H1 (cell line): ENCODE measurements around the gene PCDHA12. TPM values are rescaled to one million over a fixed set of nuclear protein-coding genes. Genes with fewer than 3 reads are reported as not detected.
A peak's percentile ranks its signal among the peaks of the same experiment; 100 is the strongest.

ENCODE experiments used
- CTCF ChIA-PET: fragments of 300-600 bp; sonication (Branson Sonifier 250); formaldehyde crosslinking; loops from one replicate; lab custom pipeline; 2021; ENCODE audit not compliant: partially characterized antibody; lab: Charles Lee
- POLR2A ChIA-PET: fragments of 300-600 bp; sonication (Branson Sonifier 250); formaldehyde crosslinking; loops from one replicate; lab custom pipeline; 2021; ENCODE audit warnings: inconsistent platforms; ENCODE audit not compliant: partially characterized antibody; lab: Charles Lee
- DNase-seq, 2 experiments: peaks; one replicate each; pipeline versions ENCODE4 v3.0.0 to v3.0.0-alpha.2; 2010 to 2022; ENCODE audit warnings: low spot score in 2 of 2, low read depth in 1 of 2, mixed read lengths in 1 of 2
- FAIRE-seq: peaks from 2 replicates; lab custom pipeline; 2011; peaks lifted over from hg19 to GRCh38; lab: Jason Lieb, UNC
- H2AFZ ChIP-seq: 2 replicates; pipeline ENCODE4 v1.8.1; 2012; ENCODE audit warnings: low read length, inconsistent platforms
- H2AK5ac ChIP-seq: 2 replicates; pipeline ENCODE4 v1.6.1; 2013; ENCODE audit warnings: low read depth, low read length
- H2BK120ac ChIP-seq: replicated peaks from 2 replicates; pipeline ENCODE3; 2013; ENCODE audit warnings: low read depth, low read length, inconsistent platforms
- H2BK12ac ChIP-seq: 2 replicates; pipeline ENCODE4 v1.6.1; 2013; ENCODE audit warnings: low read depth, low read length
- H2BK15ac ChIP-seq: 2 replicates; pipeline ENCODE4 v1.6.1; 2013; ENCODE audit warnings: low read length
- H2BK20ac ChIP-seq: 2 replicates; pipeline ENCODE4 v1.6.1; 2013; ENCODE audit warnings: low read length
- H2BK5ac ChIP-seq: 2 replicates; pipeline ENCODE4 v1.6.1; 2013; ENCODE audit warnings: low read depth, low read length
- H3K14ac ChIP-seq: 2 replicates; pipeline ENCODE4 v1.6.1; 2013; ENCODE audit warnings: inconsistent platforms; ENCODE audit not compliant: insufficient read length
- H3K18ac ChIP-seq: 2 replicates; pipeline ENCODE4 v1.6.1; 2013; ENCODE audit warnings: low read length; ENCODE audit errors: extremely low read depth
- H3K23ac ChIP-seq: 2 replicates; pipeline ENCODE4 v1.6.1; 2013; ENCODE audit warnings: inconsistent platforms; ENCODE audit not compliant: insufficient read length
- H3K23me2 ChIP-seq: 2 replicates; pipeline ENCODE4 v1.6.1; 2013; ENCODE audit warnings: low read depth, low read length
- H3K27ac ChIP-seq: 2 replicates; pipeline ENCODE4 v1.6.1; 2011; ENCODE audit warnings: low read depth, low read length, inconsistent platforms
- H3K27me3 ChIP-seq, 4 experiments: replicated peaks in 1 of 4; 1 replicate in 1 of 4; 2 replicates in 3 of 4; pipeline versions ENCODE4 v1.6.1 to v1.8.1; 2011 to 2013; ENCODE audit warnings: low read length in 3 of 4, mild to moderate bottlenecking in 3 of 4, inconsistent platforms in 2 of 4, mixed read lengths in 2 of 4, moderate library complexity in 1 of 4; ENCODE audit not compliant: control insufficient read depth in 3 of 4, insufficient read depth in 3 of 4; ENCODE audit errors: extremely low read depth in 1 of 4
- H3K36me3 ChIP-seq, 4 experiments: 2 replicates each; pipeline versions ENCODE4 v1.6.1 to v1.8.1; 2011 to 2013; ENCODE audit warnings: mild to moderate bottlenecking in 4 of 4, low read length in 3 of 4, moderate library complexity in 2 of 4, control low read depth in 1 of 4, inconsistent platforms in 1 of 4; ENCODE audit not compliant: insufficient read depth in 4 of 4, control insufficient read depth in 2 of 4
- H3K4ac ChIP-seq: replicated peaks from 2 replicates; pipeline ENCODE3; 2013; ENCODE audit warnings: low read length, low read depth, mixed read lengths, inconsistent platforms; ENCODE audit not compliant: insufficient read length
- H3K4me1 ChIP-seq, 4 experiments: replicated peaks in 1 of 4; 1 replicate in 1 of 4; 2 replicates in 3 of 4; pipeline versions ENCODE4 v1.6.1 to v1.8.1; 2011 to 2013; ENCODE audit warnings: low read length in 3 of 4, inconsistent platforms in 2 of 4, mixed read lengths in 1 of 4; ENCODE audit not compliant: insufficient read depth in 4 of 4, control insufficient read depth in 3 of 4
- H3K4me2 ChIP-seq, 2 experiments: 2 replicates each; pipeline versions ENCODE4 v1.6.1 to v1.8.1; 2011 to 2013; ENCODE audit warnings: low read depth in 2 of 2, low read length in 2 of 2, control low read depth in 1 of 2, inconsistent platforms in 1 of 2, mild to moderate bottlenecking in 1 of 2; ENCODE audit not compliant: insufficient read depth in 1 of 2
- H3K4me3 ChIP-seq, 4 experiments: fragments of 200-600, 300-600 bp in 1 of 4; sonication (generic), shearing (Covaris generic), sonication (Bioruptor Twin) in 1 of 4; 2 replicates each; pipeline versions ENCODE4 v1.5.1 to v1.8.1; 2011 to 2016; ENCODE audit warnings: low read length in 4 of 4, low read depth in 3 of 4, control low read depth in 2 of 4, inconsistent platforms in 2 of 4, mild to moderate bottlenecking in 2 of 4, mixed read lengths in 1 of 4, moderate library complexity in 1 of 4; ENCODE audit not compliant: insufficient read depth in 2 of 4; ENCODE audit errors: extremely low read depth in 1 of 4
- H3K56ac ChIP-seq: replicated peaks from 2 replicates; pipeline ENCODE3; 2013; ENCODE audit warnings: low read depth, mild to moderate bottlenecking, mixed read lengths, low read length, inconsistent platforms; ENCODE audit not compliant: insufficient read length
- H3K79me1 ChIP-seq: 2 replicates; pipeline ENCODE4 v1.6.1; 2013; ENCODE audit warnings: low read depth, low read length, control low read depth
- H3K79me2 ChIP-seq, 2 experiments: 2 replicates each; pipeline versions ENCODE4 v1.6.1 to v1.8.1; 2012 to 2013; ENCODE audit warnings: low read length in 2 of 2, mild to moderate bottlenecking in 2 of 2, inconsistent platforms in 1 of 2; ENCODE audit not compliant: insufficient read depth in 2 of 2, control insufficient read depth in 1 of 2
- H3K9ac ChIP-seq, 4 experiments: replicated peaks in 1 of 4; 1 replicate in 1 of 4; 2 replicates in 3 of 4; pipeline versions ENCODE4 v1.6.1 to v1.8.1; 2011 to 2013; ENCODE audit warnings: low read depth in 3 of 4, low read length in 3 of 4, control low read depth in 2 of 4, mild to moderate bottlenecking in 2 of 4, moderate library complexity in 2 of 4, inconsistent platforms in 1 of 4; ENCODE audit errors: extremely low read depth in 1 of 4
- H3K9me3 ChIP-seq, 2 experiments: 2 replicates each; pipeline versions ENCODE4 v1.6.1 to v1.8.1; 2012 to 2013; ENCODE audit warnings: mild to moderate bottlenecking in 2 of 2, moderate library complexity in 2 of 2, control low read depth in 1 of 2, inconsistent platforms in 1 of 2, low read depth in 1 of 2, low read length in 1 of 2, mixed read lengths in 1 of 2; ENCODE audit not compliant: insufficient read depth in 2 of 2
- H4K20me1 ChIP-seq, 2 experiments: replicated peaks in 1 of 2; 2 replicates each; pipeline versions ENCODE3 to v1.8.1; 2011 to 2013; ENCODE audit warnings: inconsistent platforms in 2 of 2, low read length in 2 of 2, mild to moderate bottlenecking in 1 of 2; ENCODE audit not compliant: insufficient read depth in 2 of 2, control insufficient read depth in 1 of 2
- H4K5ac ChIP-seq: 2 replicates; pipeline ENCODE4 v1.6.1; 2013; ENCODE audit warnings: low read length, low read depth, mixed read lengths, inconsistent platforms; ENCODE audit not compliant: insufficient read length
- H4K8ac ChIP-seq: 2 replicates; pipeline ENCODE4 v1.8.0; 2013; ENCODE audit warnings: mild to moderate bottlenecking, moderate library complexity, low read length, inconsistent platforms; ENCODE audit not compliant: insufficient read depth; ENCODE audit errors: extremely low read depth
- H4K91ac ChIP-seq: replicated peaks from 2 replicates; pipeline ENCODE3; 2013; ENCODE audit warnings: low read length, mixed read lengths, inconsistent platforms; ENCODE audit not compliant: insufficient read length
- CEBPB ChIP-seq: IDR thresholded peaks from 2 replicates; pipeline ENCODE4 v1.6.1; 2012; ENCODE audit warnings: low read depth, low read length
- CREB1 ChIP-seq: IDR thresholded peaks from 2 replicates; pipeline ENCODE4 v1.6.1; 2012; ENCODE audit warnings: inconsistent platforms
- CTBP2 ChIP-seq: IDR thresholded peaks from 2 replicates; pipeline ENCODE4 v1.7.0; 2011; ENCODE audit warnings: borderline replicate concordance, mild to moderate bottlenecking, moderate library complexity, mixed read lengths, low read length; ENCODE audit not compliant: insufficient read depth, insufficient read length
- FOSL1 ChIP-seq: IDR thresholded peaks from 2 replicates; pipeline ENCODE4 v1.6.1; 2011; ENCODE audit warnings: mild to moderate bottlenecking, low read depth, low read length, moderate library complexity; ENCODE audit not compliant: insufficient read depth
- HDAC2 ChIP-seq, 2 experiments: fragments of 300-600 bp in 1 of 2; sonication (generic) in 1 of 2; IDR thresholded peaks; 2 replicates each; pipeline ENCODE4 v1.6.1; 2011 to 2012; ENCODE audit warnings: low read depth in 2 of 2, low read length in 2 of 2, mild to moderate bottlenecking in 2 of 2, moderate library complexity in 2 of 2, borderline replicate concordance in 1 of 2, inconsistent platforms in 1 of 2
- JUN ChIP-seq: IDR thresholded peaks from 2 replicates; pipeline ENCODE4 v1.6.1; 2011; ENCODE audit warnings: low read depth, mild to moderate bottlenecking, improper control_type of control experiment, low read length
- KDM4A ChIP-seq: IDR thresholded peaks from one replicate; pipeline ENCODE4 v1.7.1; 2012; ENCODE audit warnings: low read depth, mild to moderate bottlenecking, moderate library complexity, low read length, inconsistent platforms; ENCODE audit not compliant: severe bottlenecking
- NANOG ChIP-seq: IDR thresholded peaks from 2 replicates; pipeline ENCODE4 v1.6.1; 2011; ENCODE audit warnings: low read length, low read depth, mild to moderate bottlenecking, inconsistent platforms; ENCODE audit not compliant: insufficient read depth, poor library complexity, severe bottlenecking
- SP4 ChIP-seq: IDR thresholded peaks from 2 replicates; pipeline ENCODE4 v1.6.1; 2012; ENCODE audit warnings: low read length, inconsistent platforms
- WGBS, 2 experiments: shearing (Covaris generic) in 1 of 2; methylation state at CpG; one replicate each; pipeline versions ENCODE4 v1.1.6 to v1.1.7; 2013 to 2015; ENCODE audit warnings: low lambda C conversion rate in 2 of 2, mixed read lengths in 2 of 2, inconsistent platforms in 1 of 2, low coverage in 1 of 2, missing lambda C conversion rate in 1 of 2; ENCODE audit not compliant: insufficient replicate concordance in 2 of 2, insufficient coverage in 1 of 2, insufficient read length in 1 of 2; ENCODE audit errors: extremely low coverage in 1 of 2, missing lambda C conversion rate in 1 of 2; 5-methylcytosine and 5-hydroxymethylcytosine counted together
- polyA plus RNA-seq, 7 experiments: library from polyadenylated mRNA; depleted of rRNA in 3 of 7; stranded (reverse) in 5 of 7; unstranded in 2 of 7; fragments of >200 nt in 5 of 7; fragments of 200-250 nt in 2 of 7; gene quantifications; 1 replicate in 5 of 7; 2 replicates in 1 of 7; 4 replicates in 1 of 7; pipeline versions ENCODE4 v1.2.1 to v1.2.3, GENCODE V29; 2011 to 2013; ENCODE audit warnings: missing spikeins in 2 of 7, mixed read lengths in 2 of 7
- total RNA-seq: library from RNA; stranded (reverse); fragmentation: NEBNext Ultra II Directional; extraction: Animal tissue kit (Norgen Biotek cat#: 25700); gene quantifications from 2 replicates; pipeline ENCODE4 v1.2.1, GENCODE V29; 2021
- TF ChIP-seq, protein P1 (sequence below): IDR thresholded peaks from 2 replicates; pipeline ENCODE4 v1.6.1; 2012; ENCODE audit warnings: inconsistent platforms
- TF ChIP-seq, protein P2 (sequence below), 3 experiments: IDR thresholded peaks; 1 replicate in 2 of 3; 2 replicates in 1 of 3; pipeline versions ENCODE4 v1.5.1 to v1.6.1; 2011; ENCODE audit warnings: low read length in 3 of 3, mild to moderate bottlenecking in 3 of 3, inconsistent platforms in 2 of 3, low read depth in 1 of 3, moderate library complexity in 1 of 3; ENCODE audit not compliant: insufficient read depth in 1 of 3; ENCODE audit errors: control extremely low read depth in 1 of 3

The PCDHA12 gene
- total and polyA plus RNA-seq, 2 of the 8 experiments (the other 6 are each of a cell fraction or from before 2014, with no cell fraction given): 4.2 to 9.3 TPM

DNA sequence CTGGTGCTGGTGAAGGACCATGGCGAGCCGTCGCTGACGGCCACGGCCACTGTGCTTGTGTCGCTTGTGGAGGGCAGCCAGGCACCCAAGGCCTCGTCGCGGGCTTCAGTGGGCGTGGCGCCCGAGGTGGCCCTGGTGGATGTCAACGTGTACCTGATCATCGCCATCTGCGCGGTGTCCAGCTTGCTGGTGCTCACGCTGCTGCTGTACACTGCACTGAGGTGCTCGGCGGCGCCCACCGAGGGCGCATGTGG, 17.2 kb upstream of the PCDHA12 start:
- peaks cover 6 to 22% of the 10 kb centered on the region in 2 experiments; a peak in 3 of 4 replicates for H3K9me3 ChIP-seq
- no CpG with 5 or more reads among the region's 22 CpGs for WGBS, 2 experiments
- TF ChIP-seq JUN: no peak
- TF ChIP-seq FOSL1: no peak
- no peak for TF ChIP-seq SP4
- no peak for TF ChIP-seq HDAC2 (IDR thresholded peaks at IDR 0.05; ENCODE audit: borderline replicate concordance in 1 of 2, low read depth in 2 of 2, low read length in 2 of 2)
- no peak for TF ChIP-seq KDM4A
- TF ChIP-seq CREB1: no peak
- TF ChIP-seq, protein P1, sequence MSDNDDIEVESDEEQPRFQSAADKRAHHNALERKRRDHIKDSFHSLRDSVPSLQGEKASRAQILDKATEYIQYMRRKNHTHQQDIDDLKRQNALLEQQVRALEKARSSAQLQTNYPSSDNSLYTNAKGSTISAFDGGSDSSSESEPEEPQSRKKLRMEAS: no peak
- no peak for TF ChIP-seq CTBP2
- TF ChIP-seq, protein P2, sequence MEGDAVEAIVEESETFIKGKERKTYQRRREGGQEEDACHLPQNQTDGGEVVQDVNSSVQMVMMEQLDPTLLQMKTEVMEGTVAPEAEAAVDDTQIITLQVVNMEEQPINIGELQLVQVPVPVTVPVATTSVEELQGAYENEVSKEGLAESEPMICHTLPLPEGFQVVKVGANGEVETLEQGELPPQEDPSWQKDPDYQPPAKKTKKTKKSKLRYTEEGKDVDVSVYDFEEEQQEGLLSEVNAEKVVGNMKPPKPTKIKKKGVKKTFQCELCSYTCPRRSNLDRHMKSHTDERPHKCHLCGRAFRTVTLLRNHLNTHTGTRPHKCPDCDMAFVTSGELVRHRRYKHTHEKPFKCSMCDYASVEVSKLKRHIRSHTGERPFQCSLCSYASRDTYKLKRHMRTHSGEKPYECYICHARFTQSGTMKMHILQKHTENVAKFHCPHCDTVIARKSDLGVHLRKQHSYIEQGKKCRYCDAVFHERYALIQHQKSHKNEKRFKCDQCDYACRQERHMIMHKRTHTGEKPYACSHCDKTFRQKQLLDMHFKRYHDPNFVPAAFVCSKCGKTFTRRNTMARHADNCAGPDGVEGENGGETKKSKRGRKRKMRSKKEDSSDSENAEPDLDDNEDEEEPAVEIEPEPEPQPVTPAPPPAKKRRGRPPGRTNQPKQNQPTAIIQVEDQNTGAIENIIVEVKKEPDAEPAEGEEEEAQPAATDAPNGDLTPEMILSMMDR (IDR thresholded peaks at IDR 0.05; ENCODE audit: control extremely low read depth in 1 of 3, insufficient read depth in 1 of 3, low read depth in 1 of 3, low read length in 3 of 3): no peak
- no peak for TF ChIP-seq CEBPB
- no peak for TF ChIP-seq NANOG

More for the DNA sequence above, 17.2 kb upstream of the PCDHA12 start:
- CTCF ChIA-PET: interaction anchor here (0.9 to 3.4 kb wide), 4 partner anchors 11 to 34 kb away, joined by 3 to 23 read pairs (median 4); partner anchors contain the start of genes PCDHA11 and PCDHA6
- Histone ChIP-seq H2BK15ac (no peak overlapping the region), H3K4me2 (0 out of 4 replicates have a peak overlapping the region, but pooled peaks of 1 of the 2 experiments have one; percentile 13), H3K23me2 (no peaks in the 10 kb centered on the region), H3K36me3 (peaks cover 0 to 15% (median 3%) of the 10 kb centered on the region in 4 experiments; a peak in 3 of 8 replicates), H2AK5ac (no peak overlapping the region), H3K4me3 (no peak overlapping the region), H3K14ac (no peak overlapping the region), H3K18ac (no peak overlapping the region), H2BK20ac (no peak overlapping the region), H2BK12ac (no peak overlapping the region), H2BK5ac (no peak overlapping the region), H3K79me1 (no peaks in the 10 kb centered on the region), H3K4ac (no peak overlapping the region), H4K91ac (no peak overlapping the region), H3K79me2 (no peaks in the 10 kb centered on the region), H3K27ac (no peak overlapping the region), H4K20me1 (no peaks in the 10 kb centered on the region), H3K27me3 (no peaks in the 10 kb centered on the region), H3K9ac (no peak overlapping the region), H3K4me1 (no peaks in the 10 kb centered on the region), H4K8ac (no peak overlapping the region; the same call in 1 of the 2 replicates), H3K23ac (no peak overlapping the region), H2AFZ (no peak overlapping the region), H4K5ac (no peak overlapping the region), H2BK120ac (no peak overlapping the region), H3K56ac (no peak overlapping the region)
- FAIRE-seq (no peak), DNase-seq (no peak)
- POLR2A ChIA-PET: no interaction called here
